Stimulated activated CD4-positive, alpha-beta T cell treated with anti-CD3 and anti-CD28 coated beads, Interleukin-4, amount 100 ng/mL, for 4 hours (primary cell): ENCODE measurements around the gene TMA16.
"Not testable (repeated sequence)": the region's sequence is repeated elsewhere in the genome, so short reads cannot be mapped to it uniquely, and the experiment has no call there.

Experiments used
- DNase-seq, 2 experiments: peaks; one replicate each; pipeline ENCODE4 v3.0.0-alpha.2; 2020

TMA16 gene

GRCh38 chr4:163523791-163524365, 29.4 kb downstream of the TMA16 start:
- no peak for DNase-seq

GRCh38 chr4:163525982-163526381, 31.5 kb downstream of the TMA16 start:
- DNase-seq: no peak

- DNase-seq: no peak
Observed at GRCh38 chr4:163527172-163527571, 32.7 kb downstream of the TMA16 start.

GRCh38 chr4:163528653-163529052, 34.2 kb downstream of the TMA16 start:
- no peak for DNase-seq

GRCh38 chr4:163534056-163534455, 39.6 kb downstream of the TMA16 start:
- DNase-seq: no peak

DNA sequence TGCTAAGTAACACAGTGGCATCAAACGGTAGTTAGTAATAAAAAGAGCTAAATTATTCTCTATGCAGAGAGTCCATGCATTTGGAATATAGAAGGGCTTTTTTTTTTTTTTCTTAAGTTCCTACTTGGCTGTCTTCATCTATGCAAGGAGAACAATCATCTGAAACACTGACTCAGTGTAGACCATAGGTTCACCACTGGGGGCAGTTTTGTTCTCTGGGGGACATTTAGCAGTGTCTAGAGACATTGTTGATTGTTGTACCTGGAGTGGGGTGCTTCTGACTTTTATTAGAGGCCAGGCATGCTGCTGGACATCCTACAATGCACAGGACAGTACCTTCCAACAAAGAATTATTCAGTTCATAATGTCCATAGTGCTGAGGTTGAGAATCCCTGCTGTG, 41.2 kb downstream of the TMA16 start:
- no peak for DNase-seq

GRCh38 chr4:163536091-163536490, 41.6 kb downstream of the TMA16 start:
- no peak for DNase-seq

DNA sequence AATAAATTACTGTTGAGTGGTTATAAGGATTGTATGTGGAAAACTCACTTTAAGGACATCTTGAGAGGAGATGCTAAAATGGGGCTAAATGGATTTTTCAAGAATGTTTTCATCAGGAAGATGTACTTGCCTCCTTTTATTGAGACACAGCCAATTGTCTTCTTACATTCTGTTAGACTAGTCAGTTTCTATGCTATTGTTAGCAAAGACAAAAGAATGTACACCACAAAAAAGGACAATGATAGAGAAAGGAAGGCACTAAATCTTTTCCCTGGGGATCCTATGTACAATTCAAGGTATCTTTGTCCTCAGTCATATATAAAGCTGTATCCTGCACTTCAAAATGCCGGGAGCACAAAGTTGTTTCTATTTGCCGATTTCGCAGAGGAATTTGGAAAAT, 42.6 kb downstream of the TMA16 start:
- no peak for DNase-seq

- DNase-seq: not testable (repeated sequence)
Observed at GRCh38 chr4:163538820-163539219, 44.3 kb downstream of the TMA16 start.

GRCh38 chr4:163540448-163540847, 46.0 kb downstream of the TMA16 start:
- DNase-seq: no peak

DNA sequence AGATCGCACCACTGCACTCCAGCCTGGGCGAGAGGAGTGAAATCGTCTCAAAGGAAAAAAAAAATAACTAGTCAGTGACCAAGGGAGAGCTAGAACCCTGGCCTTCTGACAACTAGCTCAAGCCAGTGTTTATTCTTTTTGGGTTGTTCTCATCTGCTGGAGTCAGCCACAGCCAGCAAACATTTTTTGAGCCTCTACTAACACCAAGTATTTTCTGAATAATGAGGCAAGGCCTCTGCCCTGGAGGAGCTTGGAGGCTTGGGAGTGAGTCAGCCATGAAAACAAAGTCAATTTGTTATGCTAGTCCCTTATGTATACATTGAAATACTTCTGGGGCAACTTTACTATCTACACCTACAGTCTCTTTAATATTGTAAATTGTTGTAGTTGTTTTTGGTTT, 46.5 kb downstream of the TMA16 start:
- DNase-seq: no peak

GRCh38 chr4:163542275-163542674, 47.8 kb downstream of the TMA16 start:
- DNase-seq: no peak

DNA sequence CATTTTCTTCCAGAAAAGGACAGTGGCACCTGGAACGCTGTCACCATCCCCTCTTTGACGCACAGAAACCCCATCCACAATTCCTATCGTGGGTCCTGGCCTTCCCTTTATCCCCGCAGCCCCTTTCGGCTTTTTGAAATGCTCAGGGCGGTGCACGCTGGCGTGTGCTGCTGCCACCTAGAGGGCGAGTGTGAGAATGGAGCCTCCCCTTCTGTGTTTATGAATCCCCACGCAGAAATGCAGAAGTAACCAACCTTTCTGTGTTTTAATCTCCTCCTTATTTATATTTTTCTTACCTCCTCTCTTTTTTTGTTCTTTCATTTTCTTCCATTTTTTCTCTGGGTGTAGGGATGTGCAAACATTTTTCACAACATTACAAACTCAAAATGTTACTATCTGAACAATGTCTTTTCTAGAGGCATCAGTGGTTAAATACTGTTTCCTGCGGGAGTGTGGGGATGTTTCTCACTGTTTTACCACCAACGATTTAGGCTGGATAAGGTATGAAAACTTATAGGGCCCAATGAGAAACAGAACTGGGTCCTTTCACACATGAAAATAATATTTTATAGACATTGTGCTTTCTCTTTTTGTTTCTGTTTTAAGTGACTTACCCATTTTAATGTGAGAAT, 50.0 kb downstream of the TMA16 start:
- peak; percentile 44 to 54 for DNase-seq

- DNase-seq: no peak
Observed at GRCh38 chr4:163548481-163549243, 54.2 kb downstream of the TMA16 start.

- DNase-seq: no peak
Observed at GRCh38 chr4:163550869-163551267, 56.4 kb downstream of the TMA16 start.

GRCh38 chr4:163553146-163553545, 58.7 kb downstream of the TMA16 start:
- DNase-seq: no peak

GRCh38 chr4:163554870-163555465, 60.5 kb downstream of the TMA16 start:
- DNase-seq: no peak

GRCh38 chr4:163556177-163556576, 61.7 kb downstream of the TMA16 start:
- no peak for DNase-seq

GRCh38 chr4:163556650-163557391, 62.3 kb downstream of the TMA16 start:
- DNase-seq: no peak

- no peak for DNase-seq
Observed at GRCh38 chr4:163558539-163559044, 64.1 kb downstream of the TMA16 start.

DNA sequence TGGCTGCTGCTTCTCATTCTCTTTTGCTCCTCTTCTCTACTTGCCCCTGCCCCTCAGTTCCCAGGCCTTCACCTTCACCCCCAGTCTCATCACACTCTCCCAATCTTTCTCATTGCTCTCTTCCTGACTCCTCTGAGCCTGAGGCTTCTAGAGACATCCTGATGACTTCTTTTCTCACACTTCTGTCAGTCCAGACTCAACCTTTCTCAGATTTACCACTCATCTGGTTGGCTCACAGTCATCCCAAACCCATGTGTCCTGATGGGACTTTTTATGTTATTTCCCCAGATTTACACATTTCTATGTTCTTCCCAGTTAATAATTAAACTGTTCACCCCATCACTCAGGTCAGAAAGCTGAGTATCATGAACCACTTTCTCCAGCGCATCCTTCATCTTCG, 68.0 kb downstream of the TMA16 start:
- DNase-seq: no peak

DNA sequence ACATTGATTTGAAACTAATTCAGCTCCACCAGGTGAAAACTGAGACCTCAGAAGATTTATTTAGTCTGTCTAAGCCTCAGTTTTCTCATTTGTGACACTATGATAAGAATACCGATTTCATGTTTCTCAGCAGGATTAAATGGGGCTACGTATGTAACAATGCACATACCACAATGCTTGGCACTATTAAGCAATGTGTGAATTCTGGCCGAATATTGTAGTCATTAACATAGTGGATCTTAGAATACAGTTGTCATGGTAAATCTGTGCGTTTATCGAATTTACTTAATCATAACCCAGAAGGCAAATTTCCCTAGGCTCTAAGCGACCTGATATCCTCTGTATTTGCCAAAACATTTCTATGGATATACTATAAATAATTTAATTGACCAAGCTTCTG, 69.1 kb downstream of the TMA16 start:
- DNase-seq: no peak

- no peak for DNase-seq
Observed at GRCh38 chr4:163564221-163564720, 69.8 kb downstream of the TMA16 start.
